Non-pigmented ciliary epithelial cell (primary cell): ENCODE data around the gene LYPLA2.
"Not testable (repeated sequence)": the region's sequence is repeated elsewhere in the genome, so short reads cannot be mapped to it uniquely, and the experiment has no call there.

Experiments
- DNase-seq: peaks from one replicate; pipeline ENCODE4 v3.0.0-alpha.2; 2010; ENCODE audit warnings: low read depth

The LYPLA2 gene

DNA sequence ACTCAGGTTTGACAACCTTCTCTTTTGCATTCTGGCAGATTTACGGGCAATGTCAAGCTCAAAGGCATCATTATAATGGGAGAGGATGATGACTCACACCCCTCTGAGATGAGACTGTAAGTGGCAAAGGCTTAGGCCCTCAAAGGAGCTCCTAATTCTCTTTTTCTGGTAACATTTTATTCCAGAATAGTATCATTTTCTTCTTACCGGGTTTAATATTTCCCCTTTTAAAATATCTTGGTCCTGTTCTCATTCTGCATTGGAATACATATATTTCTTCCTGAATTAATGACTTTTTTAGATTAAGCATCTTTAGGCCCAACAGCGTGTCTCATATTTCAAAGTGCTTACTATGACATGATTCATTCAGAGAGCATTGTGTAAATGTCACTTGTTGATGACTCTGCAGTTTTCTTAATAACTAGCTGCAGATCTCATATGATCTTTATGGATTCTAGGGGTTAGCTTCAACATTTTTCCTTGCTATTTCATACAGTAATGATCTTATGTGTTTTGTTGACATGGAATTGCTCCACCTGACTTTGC is 11.0 kb upstream of the LYPLA2 start:
- DNase-seq: peak; percentile 27

DNA sequence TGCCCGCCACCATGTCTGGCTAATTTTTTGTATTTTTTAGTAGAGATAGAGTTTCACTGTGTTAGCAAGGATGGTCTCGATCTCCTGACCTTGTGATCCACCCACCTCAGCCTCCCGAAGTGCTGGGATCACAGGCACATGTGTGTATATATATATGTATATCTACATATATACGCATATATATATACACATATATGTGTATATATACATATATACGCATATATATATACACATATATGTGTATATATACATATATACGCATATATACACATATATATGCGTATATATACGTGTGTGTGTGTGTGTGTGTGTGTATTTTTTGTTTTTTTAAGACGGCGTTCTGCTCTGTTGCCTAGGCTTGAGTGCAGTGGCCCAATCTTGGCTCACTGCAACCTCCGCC is 7.8 kb upstream of the LYPLA2 start:
- not testable (repeated sequence) for DNase-seq

- DNase-seq: no peak
Measured at GRCh38 chr1:23784846-23785245, 6.1 kb upstream of the LYPLA2 start.

- no peak for DNase-seq
Measured at GRCh38 chr1:23787701-23788100, 3.2 kb upstream of the LYPLA2 start.

GRCh38 chr1:23788695-23789094 is 2.2 kb upstream of the LYPLA2 start:
- no peak for DNase-seq

GRCh38 chr1:23791516-23792047 is 637 bp downstream of the LYPLA2 start:
- no peak for DNase-seq

GRCh38 chr1:23792151-23792945 is 1.4 kb downstream of the LYPLA2 start:
- no peak for DNase-seq

DNA sequence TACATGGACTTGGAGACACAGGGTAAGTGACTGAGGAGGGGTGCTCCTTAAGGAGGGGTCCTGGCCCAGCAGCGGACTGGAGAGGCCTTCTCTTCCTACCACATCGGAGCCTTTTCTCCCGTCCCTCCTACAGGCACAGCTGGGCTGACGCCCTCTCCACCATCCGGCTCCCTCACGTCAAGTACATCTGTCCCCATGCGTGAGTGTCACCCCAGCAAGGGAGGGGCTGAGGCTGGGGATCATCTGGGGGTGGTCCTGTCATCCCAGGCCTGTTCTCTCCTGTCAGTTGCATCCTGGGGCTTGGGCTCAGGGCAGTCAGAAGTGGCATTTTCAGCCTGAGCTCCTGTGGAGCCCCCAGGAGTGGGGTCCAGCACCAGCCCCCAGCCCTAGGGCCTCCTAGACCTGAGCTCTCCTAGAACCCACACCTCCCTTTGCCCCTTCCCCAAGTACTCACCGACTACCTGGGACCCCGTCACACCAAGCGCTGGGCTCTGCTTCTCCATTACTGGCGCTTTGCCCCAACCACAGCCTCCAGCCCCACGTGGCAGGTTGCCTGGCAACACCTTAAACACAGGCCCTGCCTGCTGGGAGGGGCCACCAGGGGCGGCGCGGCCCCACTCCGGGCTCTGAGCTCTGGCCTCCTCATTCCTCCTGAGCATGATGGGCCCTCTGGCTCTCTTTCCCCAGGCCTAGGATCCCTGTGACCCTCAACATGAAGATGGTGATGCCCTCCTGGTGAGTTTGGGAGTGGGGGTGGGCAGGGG is 2.3 kb downstream of the LYPLA2 start:
- no peak for DNase-seq

DNA sequence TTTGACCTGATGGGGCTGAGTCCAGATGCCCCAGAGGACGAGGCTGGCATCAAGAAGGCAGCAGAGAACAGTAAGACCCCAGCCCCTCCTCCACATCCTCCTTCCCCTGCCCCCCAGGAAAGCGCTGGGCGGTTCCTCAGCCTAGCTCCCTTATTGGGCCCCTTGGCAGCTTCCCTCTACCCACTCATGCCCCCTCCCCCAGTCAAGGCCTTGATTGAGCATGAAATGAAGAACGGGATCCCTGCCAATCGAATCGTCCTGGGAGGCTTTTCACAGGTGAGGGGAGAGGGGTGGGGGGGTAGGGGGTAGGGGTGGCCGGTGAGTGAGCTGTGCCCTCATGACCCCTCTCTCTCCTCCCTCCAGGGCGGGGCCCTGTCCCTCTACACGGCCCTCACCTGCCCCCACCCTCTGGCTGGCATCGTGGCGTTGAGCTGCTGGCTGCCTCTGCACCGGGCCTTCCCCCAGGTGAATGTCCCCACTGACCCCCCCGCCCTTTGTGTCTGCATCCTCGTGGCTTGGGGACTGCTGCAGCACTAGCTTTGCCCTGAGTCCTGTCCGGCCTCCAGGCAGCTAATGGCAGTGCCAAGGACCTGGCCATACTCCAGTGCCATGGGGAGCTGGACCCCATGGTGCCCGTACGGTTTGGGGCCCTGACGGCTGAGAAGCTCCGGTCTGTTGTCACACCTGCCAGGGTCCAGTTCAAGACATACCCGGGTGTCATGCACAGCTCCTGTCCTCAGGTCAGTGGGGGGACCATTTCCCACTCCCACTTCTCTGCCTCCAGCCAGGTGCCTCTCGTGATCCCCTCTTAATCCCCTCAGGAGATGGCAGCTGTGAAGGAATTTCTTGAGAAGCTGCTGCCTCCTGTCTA is 3.2 kb downstream of the LYPLA2 start:
- DNase-seq: no peak

- DNase-seq: not testable (repeated sequence)
Measured at GRCh38 chr1:23794732-23795182, 3.8 kb downstream of the LYPLA2 start.

DNA sequence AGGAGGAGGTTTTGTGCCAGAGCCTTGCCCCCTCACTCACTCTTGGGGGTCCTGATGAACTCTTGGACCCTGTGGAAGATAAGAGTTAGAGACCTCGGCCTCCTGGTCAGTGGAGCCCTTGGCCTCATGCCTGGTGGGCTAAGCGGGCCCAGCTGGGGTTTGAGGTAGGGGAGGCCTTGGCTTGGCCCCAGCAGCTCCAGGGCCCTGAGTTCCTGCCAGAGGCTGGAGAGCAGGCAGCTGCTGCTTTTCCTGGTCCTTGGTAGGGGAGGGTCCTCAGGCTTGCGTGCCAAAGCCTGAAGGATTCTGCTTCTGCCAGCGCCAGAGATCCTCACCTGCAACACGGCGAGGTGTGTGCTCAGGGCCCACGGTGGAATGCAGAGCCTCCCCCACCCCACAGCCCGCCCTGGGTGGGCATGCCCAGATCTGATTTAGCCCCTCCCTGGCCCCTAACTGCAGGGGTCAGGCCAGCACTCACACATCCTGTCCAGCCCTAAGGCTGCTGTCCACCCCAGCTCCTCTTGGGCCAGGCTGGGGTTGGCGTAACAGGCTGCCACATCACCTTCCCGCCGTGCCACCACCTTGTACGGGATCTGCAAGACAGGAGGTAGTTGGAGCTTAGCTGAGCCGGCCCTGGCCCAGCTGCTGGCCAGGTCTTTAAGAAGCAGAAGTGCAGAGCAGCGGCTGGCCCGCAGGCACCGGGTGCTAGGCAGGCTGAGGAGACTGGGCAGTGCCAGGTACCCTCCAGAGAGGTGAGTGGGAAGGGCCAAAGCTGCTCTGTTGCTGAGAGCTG is 4.9 kb downstream of the LYPLA2 start:
- DNase-seq: no peak

GRCh38 chr1:23796466-23797271 is 5.7 kb downstream of the LYPLA2 start:
- no peak for DNase-seq

DNA sequence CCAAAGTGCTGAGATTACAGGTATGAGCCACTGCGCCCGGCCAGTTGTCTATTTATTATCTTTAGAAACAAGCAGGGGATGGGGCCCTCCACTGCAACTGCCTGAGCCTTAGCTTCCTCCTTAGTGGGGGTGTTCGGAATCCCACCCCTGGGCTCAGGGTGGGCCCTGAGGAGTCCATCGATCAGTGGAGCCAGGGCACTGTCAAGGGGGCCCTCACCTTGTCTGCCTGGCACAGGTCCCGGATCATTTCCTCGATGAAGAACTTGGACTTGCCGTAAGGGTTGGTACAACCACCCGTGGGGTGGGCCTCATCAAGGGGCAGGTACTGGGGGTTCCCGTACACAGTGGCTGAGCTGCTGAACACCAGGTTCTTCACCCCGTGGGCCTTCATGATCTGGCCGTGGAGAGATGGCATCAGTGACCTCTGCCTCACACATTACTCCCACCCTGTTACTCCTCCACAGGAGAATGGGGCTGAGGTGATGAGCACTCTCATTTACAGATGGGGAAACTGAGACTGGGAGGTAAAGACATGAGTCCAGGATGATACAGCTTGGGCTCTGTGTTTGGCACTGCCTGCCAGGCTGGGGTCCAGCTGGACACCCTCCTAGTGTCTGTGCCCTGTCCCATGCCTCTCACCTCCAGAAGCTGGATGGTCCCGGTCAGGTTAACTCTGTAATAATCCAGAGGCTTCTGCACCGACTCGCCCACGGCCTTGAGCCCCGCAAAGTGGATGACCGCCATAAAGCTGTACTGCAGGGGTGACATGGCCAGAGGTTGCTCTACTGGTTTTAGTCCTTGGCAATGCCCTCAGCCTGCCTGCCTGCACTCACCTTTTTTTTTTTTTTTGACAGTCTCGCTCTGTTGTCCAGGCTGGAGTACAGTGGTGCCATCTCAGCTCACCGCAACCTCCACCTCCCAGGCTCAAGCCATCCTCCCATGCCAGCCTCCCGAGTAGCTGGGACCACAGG is 6.8 kb downstream of the LYPLA2 start:
- DNase-seq: no peak

DNA sequence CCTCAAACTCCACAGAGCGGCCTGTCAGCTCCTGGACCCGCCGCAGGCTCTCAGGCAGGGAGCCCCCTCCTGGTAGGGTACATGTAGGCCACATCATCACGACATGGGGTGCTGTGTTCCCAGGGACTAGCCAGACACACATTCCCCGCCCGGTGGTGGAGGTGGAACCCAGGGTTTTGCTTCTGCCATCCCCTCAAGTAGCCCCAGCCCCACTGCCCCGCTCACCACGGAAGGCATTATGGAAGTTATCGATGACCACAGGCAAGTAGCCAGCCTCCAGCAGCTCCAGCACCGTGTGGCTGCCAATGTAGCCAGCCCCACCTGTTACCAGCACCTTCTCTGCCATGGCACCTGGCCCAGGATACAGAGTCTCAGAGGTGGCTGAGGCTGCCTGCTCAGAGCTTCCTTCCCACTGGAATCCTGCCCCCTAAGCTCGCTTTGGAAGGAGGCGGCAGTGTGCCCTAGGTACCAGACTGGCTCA is 7.8 kb downstream of the LYPLA2 start:
- no peak for DNase-seq

- no peak for DNase-seq
Measured at GRCh38 chr1:23799255-23799569, 8.3 kb downstream of the LYPLA2 start.

GRCh38 chr1:23799570-23800399 is 8.8 kb downstream of the LYPLA2 start:
- no peak for DNase-seq

GRCh38 chr1:23800400-23801337 is 9.7 kb downstream of the LYPLA2 start, which contains the start of gene GALE:
Gene GALE, minus strand, starts transcription at chr1:23800754. Its CDS starts 1,747 bp downstream, at chr1:23799007.
- DNase-seq: peak; percentile 58
